ENCODE measurements around the gene SSBP3.
A peak's percentile ranks its signal among the peaks of the same experiment; 100 is the strongest.

The SSBP3 gene

GRCh38 chr1:54336116-54336515, 70.1 kb downstream of the SSBP3 start:
- TF ChIP-seq CTCF (IDR thresholded peaks at IDR 0.05; ENCODE audit: low read depth, low read length): no peak
- H3K4me3 ChIP-seq (ENCODE audit: low read depth, low read length): 0 out of 2 replicates have a peak overlapping the region, but pooled peaks have one; percentile 7

- TF ChIP-seq CTCF (IDR thresholded peaks at IDR 0.05; ENCODE audit: low read depth, low read length): no peak
- peak overlapping the region; percentile 62 for H3K4me3 ChIP-seq (ENCODE audit: low read depth, low read length)
These were observed 70.5 kb downstream of the SSBP3 start for GRCh38 chr1:54335755-54336108.

- peak overlapping the region; percentile 62 for H3K4me3 ChIP-seq (ENCODE audit: low read depth, low read length)
- TF ChIP-seq CTCF (IDR thresholded peaks at IDR 0.05; ENCODE audit: low read depth, low read length): no peak
These were observed 71.0 kb downstream of the SSBP3 start for GRCh38 chr1:54335011-54335754.

- no peak overlapping the region for H3K4me3 ChIP-seq (ENCODE audit: low read depth, low read length)
- no peak for TF ChIP-seq CTCF (IDR thresholded peaks at IDR 0.05; ENCODE audit: low read depth, low read length)
These were observed 73.2 kb downstream of the SSBP3 start for GRCh38 chr1:54332781-54333585.

GRCh38 chr1:54331843-54332463, 74.2 kb downstream of the SSBP3 start:
- TF ChIP-seq CTCF (IDR thresholded peaks at IDR 0.05; ENCODE audit: low read depth, low read length): no peak

GRCh38 chr1:54331091-54331772, 75.0 kb downstream of the SSBP3 start:
- no peak for TF ChIP-seq CTCF (IDR thresholded peaks at IDR 0.05; ENCODE audit: low read depth, low read length)
- no peak overlapping the region for H3K4me3 ChIP-seq (ENCODE audit: low read depth, low read length)

More at GRCh38 chr1:54331843-54332463, 74.2 kb downstream of the SSBP3 start:
- H3K4me3 ChIP-seq (ENCODE audit: low read depth, low read length): no peak overlapping the region
